NCI-H1105 (cell line): ENCODE results near the gene FKBP2.
A peak's percentile ranks its signal among the peaks of the same experiment; 100 is the strongest.
"Not testable (repeated sequence)": the region's sequence is repeated elsewhere in the genome, so short reads cannot be mapped to it uniquely, and the experiment has no call there.

ENCODE experiments used
- DNase-seq: peaks from one replicate; lab custom pipeline; 2025; lab: John Stamatoyannopoulos, UW

FKBP2 gene

DNA sequence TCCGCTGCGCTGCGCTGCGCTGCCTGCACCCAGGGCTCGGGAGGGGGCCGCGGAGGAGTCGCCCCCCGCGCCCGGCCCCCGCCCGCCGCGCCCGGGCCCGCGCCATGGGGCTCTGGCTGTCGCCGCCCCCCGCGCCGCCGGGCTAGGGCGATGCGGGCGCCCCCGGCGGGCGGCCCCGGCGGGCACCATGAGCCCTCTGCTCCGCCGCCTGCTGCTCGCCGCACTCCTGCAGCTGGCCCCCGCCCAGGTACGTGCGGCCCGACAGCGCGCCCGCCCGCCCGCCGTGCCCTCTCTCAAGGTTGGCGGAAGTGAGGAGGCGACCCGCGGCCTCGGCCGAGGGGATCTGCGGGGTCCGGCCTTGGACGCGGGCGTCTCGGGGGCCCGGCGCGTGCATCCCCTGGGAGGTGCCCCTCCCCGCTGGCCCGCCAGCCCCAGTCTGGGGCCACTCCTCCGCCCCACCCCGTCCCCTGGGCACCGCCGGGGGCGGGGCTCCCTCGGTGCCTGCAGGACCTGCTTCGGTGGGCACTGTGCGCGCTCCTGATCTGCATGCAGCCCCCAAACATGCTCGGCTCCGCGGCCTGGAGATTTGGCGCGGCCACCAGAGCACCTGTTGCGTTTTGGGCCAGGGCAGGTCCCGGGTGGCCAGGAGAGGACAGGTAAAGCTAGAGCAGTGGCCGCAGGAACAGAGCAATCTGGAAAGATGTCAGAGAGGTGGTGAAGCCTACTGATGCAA lies 6.1 kb upstream of the FKBP2 start:
- peak; percentile 37 for DNase-seq

GRCh38 chr11:64235437-64236161 lies 5.3 kb upstream of the FKBP2 start:
- DNase-seq = no peak

DNA sequence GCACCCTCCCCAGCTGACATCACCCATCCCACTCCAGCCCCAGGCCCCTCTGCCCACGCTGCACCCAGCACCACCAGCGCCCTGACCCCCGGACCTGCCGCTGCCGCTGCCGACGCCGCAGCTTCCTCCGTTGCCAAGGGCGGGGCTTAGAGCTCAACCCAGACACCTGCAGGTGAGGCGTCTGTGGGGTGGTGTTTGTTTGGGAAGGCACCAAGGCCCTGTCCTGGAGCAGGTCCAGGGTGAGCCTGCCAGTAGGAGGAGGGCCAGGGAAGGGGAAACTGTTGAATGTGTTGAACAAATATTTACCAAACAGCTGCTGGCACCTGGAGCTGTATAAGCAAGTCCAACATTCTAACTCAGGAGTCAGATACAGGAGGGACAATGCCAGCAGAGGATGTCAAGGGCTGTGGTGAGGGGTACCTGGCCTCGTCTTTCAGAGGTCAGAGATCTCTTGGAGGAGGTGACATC lies 3.4 kb upstream of the FKBP2 start:
- DNase-seq = peak; percentile 93

- no peak for DNase-seq
Observed at GRCh38 chr11:64238076-64238475, 2.8 kb upstream of the FKBP2 start.

- no peak for DNase-seq
Observed at GRCh38 chr11:64238999-64239398, 1.9 kb upstream of the FKBP2 start.

DNA sequence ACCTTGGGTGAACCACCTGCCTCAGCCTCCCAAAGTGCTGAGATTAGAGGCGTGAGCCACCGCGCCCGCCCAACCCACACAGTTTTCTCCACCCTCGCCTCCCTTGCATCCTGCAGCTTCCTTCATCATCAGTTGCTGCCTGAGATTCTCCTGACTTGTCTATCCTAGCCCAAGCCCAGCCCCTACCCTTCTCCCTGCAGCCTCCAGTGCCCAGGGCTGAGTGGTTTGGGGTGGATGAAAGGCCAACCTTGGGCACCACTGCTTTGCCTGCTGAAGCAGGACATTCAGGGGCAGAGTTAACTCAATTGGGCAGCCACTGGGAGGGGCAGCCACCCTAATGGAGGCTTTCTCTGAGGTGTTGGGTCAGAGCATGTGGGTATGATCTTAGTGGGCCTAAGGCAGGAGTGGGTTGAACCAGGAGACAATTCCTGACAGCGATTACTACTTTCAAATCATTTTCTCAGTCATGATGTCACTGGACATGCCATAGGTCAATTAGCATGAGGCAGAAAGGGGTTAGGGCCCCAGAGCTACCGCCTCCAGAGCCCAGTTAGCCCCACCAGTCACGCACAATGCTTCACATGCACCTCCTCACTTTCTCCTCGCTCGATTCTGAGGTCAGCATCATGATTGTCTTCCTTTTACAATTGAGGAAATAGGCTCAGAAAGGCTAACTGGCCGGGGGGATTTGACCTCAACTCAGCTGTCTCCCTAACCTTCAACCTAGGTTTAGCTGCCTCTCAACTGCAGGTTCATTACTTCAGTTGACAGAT lies 1.0 kb upstream of the FKBP2 start:
- DNase-seq = no peak

- peak; percentile 97 for DNase-seq
Observed at GRCh38 chr11:64241241-64241490, 271 bp downstream of the FKBP2 start.

GRCh38 chr11:64241491-64242374 lies 838 bp downstream of the FKBP2 start:
- no peak for DNase-seq

- no peak for DNase-seq
Observed at GRCh38 chr11:64243236-64243854, 2.5 kb downstream of the FKBP2 start.

- no peak for DNase-seq
Observed at GRCh38 chr11:64244107-64244506, 3.2 kb downstream of the FKBP2 start.

DNA sequence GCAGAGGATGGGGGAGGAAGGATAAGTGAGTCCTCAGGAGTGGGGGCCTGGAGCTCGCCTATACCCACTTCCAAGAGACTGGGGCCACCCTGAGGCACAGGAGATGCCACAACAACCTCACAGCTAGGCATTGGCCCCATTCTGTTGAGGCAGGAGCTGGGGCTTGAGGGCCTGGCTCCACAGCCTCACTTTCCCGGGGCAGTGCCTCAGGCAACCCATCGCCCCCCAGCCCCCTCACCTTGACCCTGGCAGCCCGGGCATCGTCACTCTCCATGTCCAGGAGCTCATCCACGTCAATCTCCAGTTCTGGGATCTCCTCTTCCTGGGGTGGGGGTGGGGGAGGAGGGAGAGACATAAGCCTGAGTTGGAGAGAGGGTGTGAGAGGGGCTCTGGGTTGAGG lies 4.1 kb downstream of the FKBP2 start:
- DNase-seq = no peak

- no peak for DNase-seq
Observed at GRCh38 chr11:64245401-64245796, 4.5 kb downstream of the FKBP2 start.

GRCh38 chr11:64245797-64246620 lies 5.1 kb downstream of the FKBP2 start:
- no peak for DNase-seq

DNA sequence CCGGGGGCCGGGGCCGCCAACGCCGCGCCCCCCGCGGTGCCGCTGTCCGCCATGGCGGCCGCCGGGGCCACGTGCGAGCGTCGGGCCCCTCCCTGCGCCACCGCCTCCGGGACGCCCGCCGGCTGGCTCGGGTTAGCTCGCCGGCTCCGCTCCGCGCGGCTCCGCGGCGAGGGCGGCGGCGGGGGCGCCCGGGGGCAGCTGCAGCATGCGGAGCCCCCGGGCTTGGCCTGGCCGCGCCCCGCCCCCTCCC lies 5.7 kb downstream of the FKBP2 start:
- DNase-seq = not testable (repeated sequence)

DNA sequence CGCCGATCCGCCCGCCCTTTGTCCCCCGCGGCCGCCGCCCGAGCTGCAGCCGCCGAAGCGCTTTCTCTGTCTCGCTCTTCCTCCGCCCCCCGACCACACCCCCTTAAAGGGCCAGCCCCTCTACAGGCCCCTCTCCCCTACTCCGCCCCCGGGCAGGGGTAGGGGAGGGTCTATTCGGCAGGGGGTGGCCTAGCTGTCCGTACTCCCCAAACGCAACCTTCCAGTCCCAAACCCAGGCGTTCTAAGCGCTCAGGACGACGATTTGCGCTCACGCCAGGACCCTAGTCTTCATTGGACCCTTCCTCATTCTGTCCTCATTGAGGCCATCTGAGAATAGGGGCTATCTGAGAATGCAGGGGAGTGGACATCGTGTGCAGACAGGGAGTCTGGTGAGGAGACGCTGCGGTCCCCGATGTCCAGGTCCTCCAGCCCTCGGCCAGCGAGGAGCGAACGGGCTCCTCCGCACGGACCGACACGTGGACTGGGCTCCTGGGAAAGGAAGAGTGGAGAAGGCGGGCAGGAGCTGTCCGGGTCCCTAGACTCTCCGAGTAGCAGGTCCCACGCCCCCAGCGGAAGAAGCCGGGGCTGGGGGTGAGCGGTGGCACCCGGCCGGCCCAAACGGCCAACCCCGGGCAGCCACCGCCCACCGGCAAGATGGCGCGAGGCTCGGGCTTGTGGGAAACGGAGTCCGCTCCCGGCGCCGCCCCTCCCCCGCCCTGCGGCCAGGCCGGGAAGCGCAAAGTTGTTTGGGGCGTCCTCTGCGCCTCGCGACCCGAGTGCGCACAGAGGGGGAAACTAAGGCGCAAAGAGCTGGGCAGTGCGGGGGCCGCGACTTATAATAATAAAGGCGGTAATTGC lies 6.2 kb downstream of the FKBP2 start, which contains the start of gene PPP1R14B:
TSS of gene PPP1R14B (minus strand) at position 73 of the 858 bp plus-strand sequence. CDS start 270 bp downstream, outside the sequence.
- peak; percentile 65 for DNase-seq

DNA sequence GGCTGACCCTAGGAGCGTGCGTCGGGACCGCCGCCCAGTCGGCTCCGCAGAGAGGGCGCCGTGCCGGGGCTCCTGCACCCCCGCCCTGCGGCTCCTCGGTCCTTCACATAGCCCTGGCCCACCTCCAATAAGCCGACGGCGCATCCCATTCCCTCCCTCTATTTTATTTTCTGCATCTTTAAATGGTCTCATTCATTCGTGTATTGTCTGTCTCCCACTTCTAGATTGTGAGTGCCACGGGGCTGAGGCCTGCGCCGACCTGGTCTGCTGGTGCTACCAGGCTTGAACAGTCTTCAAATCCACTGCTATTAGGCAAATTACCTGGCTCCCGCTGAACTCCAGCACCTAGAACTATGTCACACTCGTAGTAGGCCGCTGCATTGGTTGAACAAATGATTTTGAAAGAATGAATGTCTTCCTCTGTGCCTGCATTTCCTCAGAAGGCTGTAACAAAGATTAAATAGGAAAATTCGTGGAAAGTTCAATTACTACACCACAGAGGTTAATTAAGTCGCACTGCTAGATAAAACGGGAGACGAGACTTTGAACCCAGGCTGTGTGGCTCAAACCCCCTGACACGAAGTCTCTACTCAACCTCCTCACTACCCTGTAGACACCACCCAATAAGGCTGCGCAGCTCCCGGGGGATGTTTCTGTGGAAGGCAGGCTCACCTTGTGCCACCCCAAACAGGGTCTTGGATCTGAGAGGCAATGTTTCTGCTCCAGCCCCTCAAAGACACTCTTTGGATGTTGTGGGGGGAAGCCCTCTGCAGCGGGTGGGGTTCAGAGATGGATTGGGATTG lies 7.0 kb downstream of the FKBP2 start:
- DNase-seq = no peak

GRCh38 chr11:64248578-64248977 lies 7.7 kb downstream of the FKBP2 start:
- DNase-seq = no peak

DNA sequence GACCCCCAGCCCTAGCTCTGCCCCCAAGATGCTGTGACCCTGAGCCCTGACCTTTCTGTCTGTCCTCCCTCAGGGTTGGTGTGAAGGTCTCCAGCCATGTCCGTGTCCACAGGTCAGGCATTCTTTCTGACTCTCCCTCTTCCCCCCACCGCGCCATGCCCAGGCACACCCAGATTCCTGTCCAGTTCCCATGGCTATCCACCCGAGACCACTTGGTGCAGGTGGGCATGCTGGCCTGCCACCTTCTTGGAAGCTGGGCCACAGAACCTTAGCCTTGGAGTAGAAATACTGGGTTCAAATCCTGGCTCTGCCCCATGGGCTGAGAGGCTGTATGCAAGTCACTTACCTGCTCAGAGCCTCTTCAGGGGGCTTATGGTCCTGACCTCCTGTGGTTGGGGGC lies 8.1 kb downstream of the FKBP2 start:
- DNase-seq = no peak
